ENCODE data around the gene SPATA46. TPM values are rescaled to one million over a fixed set of nuclear protein-coding genes. Genes with fewer than 3 reads are reported as not detected.

SPATA46 gene
- total RNA-seq, 4 donors from 2014 or later: not detected

DNA sequence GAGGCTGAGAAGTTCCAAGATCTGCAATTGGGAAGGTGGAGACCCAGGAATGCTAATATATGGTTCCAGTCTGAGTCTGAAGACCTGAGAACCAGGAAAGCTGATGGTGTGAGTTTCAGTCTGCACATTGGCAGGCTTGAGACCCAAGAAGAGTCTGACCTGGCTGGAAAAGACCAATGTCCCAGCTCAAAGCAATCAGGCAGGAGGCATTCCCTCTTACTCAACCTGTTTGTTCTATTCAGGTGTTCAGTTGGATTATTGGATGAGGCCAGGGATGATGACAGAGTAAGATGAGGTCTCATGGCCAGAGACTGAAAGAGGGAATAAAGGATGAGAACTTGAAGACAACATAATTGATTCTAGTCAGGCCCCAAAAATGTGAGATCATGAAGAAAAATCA is 50.1 kb downstream of the SPATA46 start:
- no peak for TF ChIP-seq POLR2AphosphoS5 (IDR thresholded peaks at IDR 0.05)
- TF ChIP-seq, protein P1, sequence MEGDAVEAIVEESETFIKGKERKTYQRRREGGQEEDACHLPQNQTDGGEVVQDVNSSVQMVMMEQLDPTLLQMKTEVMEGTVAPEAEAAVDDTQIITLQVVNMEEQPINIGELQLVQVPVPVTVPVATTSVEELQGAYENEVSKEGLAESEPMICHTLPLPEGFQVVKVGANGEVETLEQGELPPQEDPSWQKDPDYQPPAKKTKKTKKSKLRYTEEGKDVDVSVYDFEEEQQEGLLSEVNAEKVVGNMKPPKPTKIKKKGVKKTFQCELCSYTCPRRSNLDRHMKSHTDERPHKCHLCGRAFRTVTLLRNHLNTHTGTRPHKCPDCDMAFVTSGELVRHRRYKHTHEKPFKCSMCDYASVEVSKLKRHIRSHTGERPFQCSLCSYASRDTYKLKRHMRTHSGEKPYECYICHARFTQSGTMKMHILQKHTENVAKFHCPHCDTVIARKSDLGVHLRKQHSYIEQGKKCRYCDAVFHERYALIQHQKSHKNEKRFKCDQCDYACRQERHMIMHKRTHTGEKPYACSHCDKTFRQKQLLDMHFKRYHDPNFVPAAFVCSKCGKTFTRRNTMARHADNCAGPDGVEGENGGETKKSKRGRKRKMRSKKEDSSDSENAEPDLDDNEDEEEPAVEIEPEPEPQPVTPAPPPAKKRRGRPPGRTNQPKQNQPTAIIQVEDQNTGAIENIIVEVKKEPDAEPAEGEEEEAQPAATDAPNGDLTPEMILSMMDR (IDR thresholded peaks at IDR 0.05): no peak
- no peak for TF ChIP-seq POLR2A (IDR thresholded peaks at IDR 0.05)
- TF ChIP-seq EP300 (IDR thresholded peaks at IDR 0.05): no peak
- Histone ChIP-seq H3K27me3 (no peaks in the 10 kb centered on the region), H3K9me3 (no peaks in the 10 kb centered on the region), H3K27ac (no peak overlapping the region), H3K4me3 (no peak overlapping the region), H3K4me1 (peaks cover 9% of the 10 kb centered on the region), H3K36me3 (no peaks in the 10 kb centered on the region)
- no peak for DNase-seq (ENCODE audit: low spot score in 2 of 2)

GRCh38 chr1:162324396-162324795 is 52.3 kb downstream of the SPATA46 start:
- H3K27ac ChIP-seq: no peak overlapping the region
- H3K4me1 ChIP-seq: peaks cover 13% of the 10 kb centered on the region
- no peaks in the 10 kb centered on the region for H3K36me3 ChIP-seq
- WGBS: 71% methylated on average over 2 of the region's 2 CpGs
- H3K27me3 ChIP-seq: no peaks in the 10 kb centered on the region
- no peaks in the 10 kb centered on the region for H3K9me3 ChIP-seq
- H3K4me3 ChIP-seq: no peak overlapping the region
- no peak for DNase-seq (ENCODE audit: low spot score in 2 of 2)
- TF ChIP-seq EP300 (IDR thresholded peaks at IDR 0.05) (no peak), POLR2A (IDR thresholded peaks at IDR 0.05) (no peak), POLR2AphosphoS5 (IDR thresholded peaks at IDR 0.05) (no peak)
- TF ChIP-seq, protein P1 (IDR thresholded peaks at IDR 0.05): no peak

Other genes starting within 250 kb of the SPATA46 start
- 10 to 100 TPM in 2 of 4 donors, 1 to 10 TPM in 2; 3.1 to 14.0 (median 8.9) TPM for gene C1orf226, start 4.9 kb upstream of the SPATA46 start, total RNA-seq
- not detected for gene SH2D1B, start 35.3 kb upstream of the SPATA46 start, total RNA-seq
- gene UHMK1, start 121.0 kb upstream of the SPATA46 start, total RNA-seq: 10 to 100 TPM; 23.6 to 39.0 (median 31.9) TPM
- gene UAP1, start 184.9 kb upstream of the SPATA46 start, total RNA-seq: 10 to 100 TPM; 27.0 to 65.7 (median 47.9) TPM